Peyer's patch (tissue), 4 donors: ENCODE results near the gene POLDIP3.
"Not testable (repeated sequence)": the region's sequence is repeated elsewhere in the genome, so short reads cannot be mapped to it uniquely, and the experiment has no call there.

Experiments used
- CTCF ChIP-seq, 6 experiments: fragments of 450-650 bp in 4 of 6; fragments of 200-600 bp in 2 of 6; sonication (generic) in 1 of 6; IDR thresholded peaks; one replicate each; pipeline ENCODE4 v1.5.1; 2017 to 2019; ENCODE audit warnings: antibody characterized with exemption in 6 of 6, mild to moderate bottlenecking in 3 of 6, moderate library complexity in 1 of 6
- POLR2A ChIP-seq, 2 donors: fragments of 450-650 bp; IDR thresholded peaks; one replicate each; pipeline ENCODE4 v1.5.1; 2017; ENCODE audit warnings: antibody characterized with exemption in 2 of 2, mild to moderate bottlenecking in 2 of 2, moderate library complexity in 2 of 2

GRCh38 chr22:42552294-42552647 lies 62.4 kb downstream of the POLDIP3 start:
- TF ChIP-seq CTCF, POLR2A (IDR thresholded peaks at IDR 0.05): not testable (repeated sequence)
